ENCODE results near the gene PTGIS. TPM values are rescaled to one million over a fixed set of nuclear protein-coding genes. Genes with fewer than 3 reads are reported as not detected.

Gene PTGIS
- total RNA-seq, 1 experiment from 2014 or later, result 20.0 TPM

- Histone ChIP-seq H2BK12ac (ENCODE audit: insufficient read length, low read depth, low read length) (no peak overlapping the region), H3T11ph (ENCODE audit: low read length) (no peak overlapping the region), H2BK5ac (ENCODE audit: insufficient read length, low read length) (no peak overlapping the region), H3K9me3 (ENCODE audit: control insufficient read depth, low read depth, low read length) (no peaks in the 10 kb centered on the region), H3K27ac (ENCODE audit: insufficient read length, low read depth, low read length) (no peak overlapping the region), H3K14ac (ENCODE audit: insufficient read depth, low read length) (no peak overlapping the region), H2AFZ (ENCODE audit: low read length) (no peak overlapping the region), H3K56ac (ENCODE audit: insufficient read length, low read depth, low read length) (no peak overlapping the region), H3K4ac (ENCODE audit: low read depth, low read length) (no peak overlapping the region), H3K4me1 (ENCODE audit: insufficient read depth, low read length) (no peaks in the 10 kb centered on the region), H2AK5ac (ENCODE audit: insufficient read length, low read length) (no peak overlapping the region), H3K18ac (ENCODE audit: insufficient read length, low read depth, low read length) (no peak overlapping the region), H3K23ac (ENCODE audit: insufficient read length, low read depth, low read length) (no peak overlapping the region), H3K27me3 (ENCODE audit: insufficient read depth, low read length) (no peaks in the 10 kb centered on the region), H3K23me2 (ENCODE audit: insufficient read length, low read depth, low read length, poor library complexity, severe bottlenecking) (no peaks in the 10 kb centered on the region), H3K4me2 (ENCODE audit: insufficient read depth, insufficient read length, low read length) (no peak overlapping the region), H4K20me1 (ENCODE audit: control insufficient read depth, insufficient read depth, insufficient read length) (no peaks in the 10 kb centered on the region), H4K91ac (ENCODE audit: insufficient read length, low read depth, low read length) (no peak overlapping the region), H2BK20ac (ENCODE audit: low read depth, low read length, poor library complexity, severe bottlenecking) (no peak overlapping the region), H3K79me1 (ENCODE audit: insufficient read depth, low read depth, low read length, poor library complexity, severe bottlenecking) (no peaks in the 10 kb centered on the region), H2BK15ac (ENCODE audit: low read depth, low read length) (no peak overlapping the region), H4K5ac (ENCODE audit: insufficient read length, low read depth, low read length) (no peak overlapping the region), H4K8ac (replicated peaks; ENCODE audit: insufficient read length, low read depth, low read length) (no peak overlapping the region), H3K9ac (ENCODE audit: extremely low read depth, insufficient read length, low read length) (no peak overlapping the region), H3K79me2 (ENCODE audit: insufficient read depth, low read length) (no peaks in the 10 kb centered on the region), H2BK120ac (ENCODE audit: low read depth, low read length, poor library complexity, severe bottlenecking) (no peak overlapping the region)
- peak overlapping the region in 1 of 3 experiments; percentile 13; a peak in 1 of 7 replicates for H3K27ac Mint-ChIP-seq
- TF ChIP-seq CTCF (conservative IDR thresholded peaks at IDR 0.05), result no peak
- H3K4me3 Mint-ChIP-seq, result no peak overlapping the region
- no CpG with 5 or more reads among the region's 15 CpGs for WGBS (ENCODE audit: extremely low coverage, insufficient read length, low lambda C conversion rate)
- H3K27me3 Mint-ChIP-seq (ENCODE audit: low read depth), result peaks cover 5% of the 10 kb centered on the region
- H3K4me1 Mint-ChIP-seq, result peaks cover 3 to 7% of the 10 kb centered on the region in 2 experiments; a peak in 2 of 4 replicates
- H3K9me3 Mint-ChIP-seq, result peaks cover 0 to 2% of the 10 kb centered on the region in 2 experiments; a peak in 1 of 5 replicates
- no peaks in the 10 kb centered on the region for H3K36me3 Mint-ChIP-seq (ENCODE audit: insufficient read depth in 1 of 3, low read depth in 3 of 3)
- DNase-seq, result no peak
These were observed 25.7 kb upstream of the PTGIS start for GRCh38 chr20:49593466-49594142.

Data from H9 (cell line).